NCI-H2171 treated with DMSO at 0.1 percent for 48 hours (cell line): ENCODE data around the gene FERMT3.
A peak's percentile ranks its signal among the peaks of the same experiment; 100 is the strongest.

Experiments
- DNase-seq: peaks from one replicate; lab custom pipeline; 2025; lab: John Stamatoyannopoulos, UW

Gene FERMT3

DNA sequence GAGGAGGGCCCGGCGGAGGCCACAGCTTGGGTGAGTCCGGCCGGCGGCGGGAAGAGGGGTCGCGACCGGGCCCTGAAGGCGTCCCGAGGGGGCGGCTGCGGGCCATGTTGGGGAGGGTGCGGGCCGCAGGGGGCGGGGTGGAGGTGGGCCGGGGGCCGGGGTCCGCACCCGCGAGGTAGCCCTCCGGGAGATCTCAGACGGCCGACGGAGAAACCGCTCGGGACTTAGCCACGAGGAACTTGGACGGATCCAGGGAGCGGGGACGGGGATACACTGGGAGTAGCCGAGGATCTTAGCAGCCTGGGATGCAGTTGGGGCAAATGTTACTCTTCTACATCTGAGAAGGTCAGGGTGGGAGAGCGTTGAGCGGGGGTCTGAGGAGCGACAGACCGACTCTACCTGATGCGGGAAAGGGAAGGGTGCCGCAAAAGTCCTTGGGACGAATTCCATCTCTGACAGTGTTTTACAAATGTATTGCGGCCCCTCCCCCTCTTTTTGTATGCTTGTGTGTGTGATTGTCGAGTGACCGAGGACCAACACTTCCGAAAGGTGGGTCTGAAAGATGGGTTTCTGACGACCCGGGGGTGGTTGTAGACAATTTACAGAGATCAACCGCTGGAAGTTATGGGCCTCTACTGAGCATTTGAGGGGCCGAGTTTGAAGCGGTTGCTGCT, 19.9 kb upstream of the FERMT3 start:
- DNase-seq, result no peak

DNA sequence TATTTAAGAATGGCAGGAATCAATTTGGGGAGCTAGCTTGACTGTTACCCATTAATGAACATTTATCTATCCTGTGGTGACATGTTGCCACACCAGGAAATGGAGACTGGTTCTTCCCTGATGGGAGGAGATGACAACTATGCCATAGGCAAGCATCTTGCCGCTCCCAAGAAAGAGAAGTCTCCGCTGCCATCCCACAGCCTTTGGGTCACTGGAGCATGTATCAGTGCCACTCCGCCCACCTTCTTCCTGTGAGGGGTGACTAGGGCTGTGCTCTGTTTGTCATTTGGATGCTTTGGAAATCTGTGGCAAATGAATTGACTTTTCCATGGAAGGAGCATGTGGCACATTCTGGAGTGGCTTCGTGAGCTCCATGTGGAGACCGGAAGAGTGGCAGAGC, 14.1 kb upstream of the FERMT3 start:
- no peak for DNase-seq

DNA sequence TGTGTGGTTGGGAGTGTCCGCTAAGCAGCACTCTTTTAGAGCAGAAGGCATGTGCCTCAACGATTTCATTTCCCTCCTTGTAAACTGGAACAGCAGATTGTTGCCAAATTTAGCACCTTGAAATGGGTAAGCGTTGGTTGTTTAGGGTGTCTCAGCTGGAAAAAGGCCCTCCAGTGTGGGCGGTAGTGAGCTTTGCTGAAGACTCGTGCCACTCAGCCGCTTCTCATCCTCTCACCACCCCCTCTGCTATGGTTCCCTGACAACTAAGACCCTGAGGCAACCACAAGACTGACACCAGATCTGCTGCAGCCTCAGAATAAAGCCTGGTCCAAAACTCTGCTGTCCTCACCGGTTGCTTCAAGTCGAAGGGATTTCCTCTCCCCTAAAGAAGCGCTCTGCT, 9.9 kb upstream of the FERMT3 start:
- DNase-seq, result no peak

DNA sequence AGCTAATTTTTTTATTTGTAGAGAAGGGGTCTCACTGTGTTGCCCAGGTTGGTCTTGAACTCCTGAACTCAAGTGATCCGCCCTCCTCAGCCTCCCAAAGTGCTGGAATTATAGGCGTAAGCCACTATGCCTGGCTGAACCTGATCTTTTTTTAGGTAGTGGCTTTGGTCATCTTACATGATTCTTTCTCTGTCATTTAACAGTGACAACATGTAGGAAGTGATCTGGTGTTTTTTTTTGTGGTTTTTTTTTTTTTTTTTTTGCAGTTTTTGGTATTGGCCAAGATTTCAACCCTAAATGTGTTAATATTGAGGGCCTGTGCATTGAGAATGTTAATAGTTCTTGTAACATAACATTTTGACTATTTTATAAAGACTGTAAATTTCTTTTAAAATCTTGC, 8.0 kb upstream of the FERMT3 start:
- DNase-seq, result no peak

DNA sequence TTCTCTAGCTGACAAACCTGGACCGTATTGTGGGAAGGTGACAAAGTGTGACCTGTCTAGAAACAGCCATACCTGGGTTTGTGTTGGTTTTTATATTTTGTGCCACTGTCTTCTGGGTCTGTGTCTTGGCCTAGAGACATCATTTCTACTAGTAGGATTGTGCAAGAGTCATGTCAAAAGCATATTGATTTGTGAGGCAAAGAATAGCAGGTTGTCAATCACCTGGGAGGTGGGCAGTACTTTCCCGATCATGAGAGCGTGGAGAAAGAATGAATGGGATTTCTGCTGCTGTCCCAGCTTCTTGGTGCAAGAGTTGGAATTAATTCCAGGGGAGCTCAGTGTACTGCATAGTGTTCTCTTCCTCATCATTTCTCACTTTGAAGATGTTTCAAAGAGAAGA, 5.0 kb upstream of the FERMT3 start:
- no peak for DNase-seq

DNA sequence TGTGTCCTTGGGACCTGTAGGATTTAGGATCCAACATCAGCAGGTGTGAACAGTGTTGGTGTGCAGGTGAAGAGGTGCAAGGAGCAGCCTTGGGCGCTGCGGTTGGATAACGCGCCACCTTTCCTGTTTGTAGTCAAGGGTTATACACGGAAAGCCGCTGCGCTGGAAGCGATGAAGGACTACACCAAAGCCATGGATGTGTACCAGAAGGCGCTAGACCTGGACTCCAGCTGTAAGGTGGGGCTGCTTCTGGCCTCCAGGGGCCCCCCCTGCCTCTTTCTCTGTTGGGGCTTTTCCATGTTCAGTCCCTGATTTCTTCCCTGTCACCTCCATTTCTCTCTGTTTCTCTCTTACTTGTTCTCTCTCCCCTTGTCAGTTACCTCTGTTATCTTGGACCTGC, 3.5 kb upstream of the FERMT3 start:
- no peak for DNase-seq

DNA sequence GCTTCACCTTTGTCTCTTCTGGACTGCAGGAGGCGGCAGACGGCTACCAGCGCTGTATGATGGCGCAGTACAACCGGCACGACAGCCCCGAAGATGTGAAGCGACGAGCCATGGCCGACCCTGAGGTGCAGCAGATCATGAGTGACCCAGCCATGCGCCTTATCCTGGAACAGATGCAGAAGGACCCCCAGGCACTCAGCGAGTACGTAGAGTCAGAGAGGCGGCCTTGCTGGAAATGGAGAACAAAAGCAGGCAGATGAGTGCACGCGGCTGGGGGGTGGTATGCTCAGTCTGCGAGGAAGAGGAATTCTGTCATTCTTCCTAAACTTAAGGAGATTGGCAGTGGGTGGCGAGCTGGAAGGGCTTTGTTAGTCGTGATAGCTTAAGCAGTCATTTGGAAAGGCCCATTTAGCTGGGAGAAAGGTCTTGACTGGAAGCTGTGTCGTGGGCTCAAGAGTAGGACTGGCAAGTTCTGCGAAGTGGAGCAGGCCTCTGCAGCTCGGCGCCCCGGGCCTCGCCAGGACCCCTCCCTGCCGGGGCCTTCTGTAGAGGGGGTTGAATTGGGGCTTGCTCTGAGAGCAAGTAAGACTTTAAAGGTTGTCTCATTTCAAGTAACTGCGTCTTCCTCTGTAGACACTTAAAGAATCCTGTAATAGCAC, 3.0 kb upstream of the FERMT3 start:
- no peak for DNase-seq

DNA sequence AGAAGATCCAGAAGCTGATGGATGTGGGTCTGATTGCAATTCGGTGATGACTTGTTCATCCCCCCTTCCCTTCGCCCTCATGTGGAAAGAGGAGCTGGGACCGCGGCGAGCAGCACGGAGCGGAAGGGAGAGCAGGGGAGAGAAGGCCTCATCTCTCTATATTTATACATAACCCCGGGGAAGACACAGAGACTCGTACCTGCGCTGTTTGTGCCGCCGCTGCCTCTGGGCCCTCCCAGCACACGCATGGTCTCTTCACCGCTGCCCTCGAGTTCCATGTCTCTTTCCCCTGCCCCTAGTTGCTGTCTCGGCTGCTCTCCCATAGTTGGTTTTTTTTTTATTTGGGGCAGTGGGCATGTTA, 2.5 kb upstream of the FERMT3 start:
- no peak for DNase-seq

DNA sequence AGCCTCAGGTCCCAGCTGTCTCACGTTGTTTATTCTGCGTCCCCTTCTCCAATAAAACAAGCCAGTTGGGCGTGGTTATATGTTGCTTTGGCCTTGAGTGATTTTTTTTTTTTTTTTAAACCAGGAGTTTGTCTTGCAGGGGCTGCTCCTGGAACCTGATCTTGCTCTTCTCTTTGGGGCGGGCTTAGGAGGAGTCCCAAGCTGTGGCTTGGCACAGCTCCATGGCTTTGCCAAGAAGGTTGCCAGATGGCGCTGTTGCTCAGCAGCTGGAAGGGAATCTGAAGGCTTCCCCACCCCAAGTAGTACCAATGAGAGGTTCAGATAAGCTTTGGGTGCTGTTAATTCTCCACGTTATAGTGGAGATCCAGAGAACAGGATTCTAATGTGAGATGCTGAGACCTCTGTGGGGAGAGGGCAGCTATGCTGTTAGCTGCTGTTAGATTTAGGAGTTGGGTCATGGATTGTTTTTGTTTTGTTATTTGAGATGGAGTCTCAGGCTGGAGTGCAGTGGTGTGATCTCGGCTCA, 2.0 kb upstream of the FERMT3 start:
- peak; percentile 99 for DNase-seq

DNA sequence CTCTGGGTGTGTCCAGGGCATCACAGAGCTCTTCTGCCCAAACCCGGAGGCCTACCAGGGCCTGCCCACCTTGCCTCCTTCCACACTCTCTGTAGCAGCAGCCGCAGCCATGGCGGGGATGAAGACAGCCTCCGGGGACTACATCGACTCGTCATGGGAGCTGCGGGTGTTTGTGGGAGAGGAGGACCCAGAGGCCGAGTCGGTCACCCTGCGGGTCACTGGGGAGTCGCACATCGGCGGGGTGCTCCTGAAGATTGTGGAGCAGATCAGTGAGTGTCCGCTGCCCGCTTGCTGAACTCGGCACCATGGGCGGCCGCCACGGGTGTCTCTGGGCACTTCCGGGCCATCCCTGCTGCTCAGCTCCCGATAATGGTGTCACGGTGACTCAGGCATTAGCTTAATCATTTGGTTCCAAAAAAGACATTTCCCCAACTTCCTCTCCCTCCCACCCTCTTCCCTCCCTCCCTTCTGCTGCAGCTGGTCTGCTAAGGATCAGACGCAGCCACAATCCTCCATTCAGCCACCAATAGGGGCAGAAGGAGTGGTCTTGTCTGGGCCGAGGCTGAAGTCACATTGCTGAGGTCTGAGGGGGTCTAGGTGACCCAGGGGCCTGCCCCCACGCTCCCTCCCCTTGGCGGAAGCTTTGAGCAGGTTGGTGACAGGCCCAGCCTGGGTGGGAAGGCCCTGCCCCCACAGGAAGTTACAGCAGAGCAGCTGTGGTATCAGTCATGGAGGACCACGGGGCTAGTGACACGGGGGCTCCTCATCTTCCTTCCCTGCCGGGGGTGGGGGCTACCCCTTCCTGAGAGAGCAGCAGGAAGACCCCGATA, 950 bp downstream of the FERMT3 start:
- no peak for DNase-seq

DNA sequence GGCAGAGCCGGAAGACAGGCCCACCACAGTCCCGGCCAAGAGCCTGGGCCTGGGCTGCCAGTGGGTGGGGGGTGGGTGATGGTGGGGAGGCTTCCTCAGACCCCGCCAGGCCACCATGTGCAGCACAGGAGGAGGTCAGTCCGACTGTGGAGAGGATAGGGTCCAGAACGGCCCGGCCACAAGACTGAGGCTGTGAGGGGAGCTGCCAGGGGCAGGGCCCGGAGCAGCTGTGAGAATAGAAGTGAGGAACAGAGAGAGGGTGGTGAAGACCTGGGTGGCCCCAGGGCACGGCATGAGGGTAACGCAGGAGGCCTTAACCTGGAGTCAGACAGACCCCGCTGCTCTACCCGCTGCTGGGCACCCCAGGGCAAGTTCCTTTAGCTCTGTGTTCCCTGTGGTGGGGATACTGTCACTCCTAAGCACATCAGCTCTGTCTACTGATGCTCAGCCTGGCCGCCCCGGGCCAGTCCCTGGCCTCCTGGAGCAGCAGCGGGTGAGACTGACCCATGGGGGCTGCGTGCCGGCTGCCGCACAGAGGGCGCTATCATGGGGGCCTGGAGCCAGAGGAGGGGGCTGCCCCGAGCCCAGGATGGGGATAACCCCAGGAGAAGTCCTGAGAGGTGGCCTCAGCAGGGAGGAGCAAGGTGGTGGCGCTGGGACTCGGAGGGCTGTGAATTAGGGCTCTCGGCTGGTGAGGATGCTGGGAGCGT, 1.7 kb downstream of the FERMT3 start:
- DNase-seq, result no peak

DNA sequence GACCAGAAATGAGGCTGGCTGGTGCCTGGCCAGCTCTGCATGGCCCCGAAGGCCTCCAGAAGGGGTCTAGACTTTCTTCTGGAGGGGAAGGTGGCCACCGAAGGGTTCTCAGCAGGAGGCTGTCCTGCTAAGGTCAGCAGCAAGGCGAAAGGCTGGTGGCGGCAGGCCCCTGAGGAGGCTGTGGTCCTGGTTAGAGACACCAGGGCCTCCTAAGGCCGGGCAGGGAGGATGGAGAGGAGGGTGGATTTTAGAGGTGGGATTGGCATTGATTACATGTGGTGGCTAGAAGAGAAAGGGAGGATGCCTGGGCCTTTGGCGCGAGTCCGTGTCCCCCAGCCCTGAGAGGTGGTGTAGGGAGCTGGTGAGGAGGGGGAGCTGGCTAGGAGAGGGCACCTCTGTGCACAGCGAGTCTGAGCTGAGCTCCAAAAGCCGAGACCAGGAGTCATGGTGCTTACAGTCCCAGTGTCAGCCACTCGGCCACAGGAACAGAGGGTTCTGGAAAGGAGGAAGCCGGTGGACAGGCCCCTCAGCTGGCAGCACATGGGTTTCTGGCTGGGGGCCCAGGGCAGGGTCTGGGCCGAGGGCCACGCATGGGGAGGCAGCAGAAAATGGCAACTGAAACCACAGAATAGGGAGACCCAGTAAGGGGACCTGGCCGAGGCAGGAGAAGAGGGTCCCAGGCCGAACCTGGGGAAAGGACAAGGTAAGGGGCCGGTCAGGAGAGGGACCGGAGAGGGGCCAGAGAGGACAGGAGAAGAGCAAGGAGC, 2.5 kb downstream of the FERMT3 start:
- DNase-seq, result no peak

DNA sequence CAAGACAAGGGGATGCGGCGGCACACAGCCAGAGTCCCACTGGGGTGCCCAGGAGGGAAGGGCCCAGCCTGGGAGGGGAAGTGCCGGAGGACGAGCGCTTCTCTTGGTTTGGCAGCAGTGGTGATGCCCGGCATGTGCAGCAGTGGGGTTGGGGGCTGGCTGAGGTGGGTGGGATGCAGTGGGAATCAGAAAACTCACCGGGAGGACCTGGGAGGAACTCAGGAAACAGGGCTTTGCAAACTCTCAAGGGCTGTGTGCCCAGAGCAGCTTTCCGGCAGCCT, 3.0 kb downstream of the FERMT3 start:
- no peak for DNase-seq

DNA sequence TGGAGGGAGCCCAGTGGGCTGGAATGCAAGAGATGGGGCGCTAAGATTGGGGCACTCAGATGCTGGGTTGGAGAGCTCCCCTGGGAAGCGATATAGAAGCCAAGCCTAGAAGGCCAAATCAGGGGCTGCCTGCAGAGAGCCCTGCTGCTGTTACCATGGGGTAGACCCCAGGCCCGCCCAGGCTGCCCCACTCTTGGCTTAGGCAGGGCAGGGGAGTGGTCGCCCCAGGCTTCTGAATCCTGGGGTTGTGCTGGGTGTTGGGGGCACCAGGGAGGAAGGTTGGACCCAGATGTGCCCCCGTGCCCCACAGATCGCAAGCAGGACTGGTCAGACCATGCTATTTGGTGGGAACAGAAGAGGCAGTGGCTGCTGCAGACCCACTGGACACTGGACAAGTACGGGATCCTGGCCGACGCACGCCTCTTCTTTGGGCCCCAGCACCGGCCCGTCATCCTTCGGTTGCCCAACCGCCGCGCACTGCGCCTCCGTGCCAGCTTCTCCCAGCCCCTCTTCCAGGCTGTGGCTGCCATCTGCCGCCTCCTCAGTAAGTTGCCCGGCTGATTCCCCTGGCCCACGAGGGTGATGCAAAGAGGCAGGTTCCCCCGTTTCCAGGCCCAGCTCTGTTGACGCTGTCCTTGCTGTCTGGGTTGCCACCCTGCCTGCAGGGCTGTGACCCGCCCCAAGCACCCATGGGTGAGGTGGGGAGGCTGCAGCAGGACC, 3.9 kb downstream of the FERMT3 start:
- DNase-seq, result peak; percentile 15

DNA sequence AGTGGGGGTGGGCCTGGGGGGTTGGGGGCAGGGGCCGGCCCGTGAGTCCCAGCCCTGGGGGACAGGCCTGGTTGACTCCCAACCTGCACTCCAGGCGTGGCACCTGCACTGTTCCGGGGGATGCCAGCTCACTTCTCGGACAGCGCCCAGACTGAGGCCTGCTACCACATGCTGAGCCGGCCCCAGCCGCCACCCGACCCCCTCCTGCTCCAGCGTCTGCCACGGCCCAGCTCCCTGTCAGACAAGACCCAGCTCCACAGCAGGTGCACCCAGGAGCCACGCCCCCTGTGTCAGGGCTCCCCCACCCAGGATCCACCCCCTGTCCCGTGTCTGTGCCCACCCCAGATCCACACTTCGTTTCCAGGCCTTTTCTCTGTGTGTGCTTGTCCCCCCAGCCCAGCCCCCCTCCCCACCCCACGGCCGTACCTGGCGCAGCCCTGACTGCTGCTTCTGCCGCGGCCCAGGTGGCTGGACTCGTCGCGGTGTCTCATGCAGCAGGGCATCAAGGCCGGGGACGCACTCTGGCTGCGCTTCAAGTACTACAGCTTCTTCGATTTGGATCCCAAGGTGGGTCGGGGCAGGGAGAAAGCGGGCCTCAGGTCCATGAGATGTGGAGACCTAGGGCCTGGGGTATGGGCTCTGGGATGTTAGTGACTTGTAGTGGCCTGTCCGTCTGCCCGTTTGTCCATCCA, 4.8 kb downstream of the FERMT3 start:
- no peak for DNase-seq

DNA sequence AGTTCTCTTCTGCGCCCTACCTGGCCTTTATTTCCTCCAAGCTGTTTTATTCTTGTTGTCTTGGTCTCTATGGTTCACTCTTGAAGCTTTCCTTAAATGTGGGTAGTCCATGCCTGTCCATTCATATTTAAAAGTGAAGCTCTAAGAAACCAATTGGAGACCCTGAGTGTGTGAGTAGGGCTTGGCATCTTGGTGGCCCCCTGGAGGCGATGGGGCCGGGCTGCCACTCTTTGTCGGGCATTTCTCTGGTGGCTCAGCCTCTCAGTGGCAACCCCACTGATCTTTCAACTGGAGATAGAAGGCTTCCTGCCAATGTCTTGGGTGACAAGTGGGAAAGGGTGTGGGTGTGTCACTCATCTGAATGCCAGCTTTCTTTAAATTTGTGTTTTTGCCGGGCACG, 10.4 kb downstream of the FERMT3 start:
- DNase-seq, result no peak

DNA sequence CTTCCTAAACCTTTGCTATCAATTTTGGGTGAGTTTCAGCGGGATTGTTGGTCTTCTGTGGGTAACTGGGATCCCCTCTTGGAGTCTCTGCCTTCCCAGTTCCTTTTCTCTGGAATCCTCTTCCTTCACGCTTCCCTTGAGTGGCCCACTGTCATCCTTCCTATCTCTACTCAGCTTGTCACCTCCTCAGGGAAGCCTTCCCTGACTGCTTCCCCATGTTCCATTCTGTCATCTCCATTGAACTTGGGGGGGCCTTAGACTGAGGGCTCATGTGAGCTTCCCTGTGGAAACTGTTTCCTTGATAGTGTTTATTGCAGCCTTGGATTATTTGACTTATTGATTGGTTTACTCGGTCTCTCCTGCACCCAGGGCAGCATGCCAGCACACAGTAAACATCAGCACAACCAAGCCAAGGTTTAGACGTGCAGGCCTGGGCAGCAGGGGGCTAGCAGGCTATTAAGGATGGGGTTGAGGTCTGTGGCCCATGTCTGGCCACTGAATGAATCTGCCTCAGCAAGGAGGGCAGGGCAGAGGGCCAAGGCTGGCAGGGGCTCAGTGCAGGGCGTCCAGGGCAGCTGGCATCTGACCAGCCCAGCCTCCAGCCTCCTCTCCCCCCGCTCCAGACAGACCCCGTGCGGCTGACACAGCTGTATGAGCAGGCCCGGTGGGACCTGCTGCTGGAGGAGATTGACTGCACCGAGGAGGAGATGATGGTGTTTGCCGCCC, 12.3 kb downstream of the FERMT3 start:
- DNase-seq, result no peak

DNA sequence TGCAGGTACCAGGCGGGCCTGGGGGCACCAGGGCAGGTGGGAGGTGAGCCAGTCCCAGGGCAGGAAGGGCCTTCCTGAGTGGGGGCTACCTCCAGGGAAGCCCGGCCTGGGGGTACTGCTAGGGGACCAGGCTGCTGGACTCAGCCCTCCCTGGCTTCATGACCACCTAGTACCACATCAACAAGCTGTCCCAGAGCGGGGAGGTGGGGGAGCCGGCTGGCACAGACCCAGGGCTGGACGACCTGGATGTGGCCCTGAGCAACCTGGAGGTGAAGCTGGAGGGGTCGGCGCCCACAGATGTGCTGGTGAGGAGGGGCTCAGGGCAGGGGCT, 12.8 kb downstream of the FERMT3 start:
- DNase-seq, result no peak

DNA sequence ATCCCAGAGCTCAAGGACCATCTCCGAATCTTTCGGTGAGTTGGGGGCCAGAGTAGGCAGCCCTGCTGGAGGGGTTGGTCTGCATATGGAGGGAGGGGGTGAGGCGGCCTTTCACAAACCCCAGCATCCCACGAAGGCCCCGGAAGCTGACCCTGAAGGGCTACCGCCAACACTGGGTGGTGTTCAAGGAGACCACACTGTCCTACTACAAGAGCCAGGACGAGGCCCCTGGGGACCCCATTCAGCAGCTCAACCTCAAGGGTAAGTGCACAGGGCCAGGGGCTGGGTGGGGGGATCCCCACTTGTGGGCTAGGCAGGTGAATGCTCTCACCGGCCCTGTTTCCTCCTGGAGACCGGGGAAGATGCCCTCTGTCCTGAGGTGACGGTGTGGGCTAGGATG, 13.2 kb downstream of the FERMT3 start:
- no peak for DNase-seq

DNA sequence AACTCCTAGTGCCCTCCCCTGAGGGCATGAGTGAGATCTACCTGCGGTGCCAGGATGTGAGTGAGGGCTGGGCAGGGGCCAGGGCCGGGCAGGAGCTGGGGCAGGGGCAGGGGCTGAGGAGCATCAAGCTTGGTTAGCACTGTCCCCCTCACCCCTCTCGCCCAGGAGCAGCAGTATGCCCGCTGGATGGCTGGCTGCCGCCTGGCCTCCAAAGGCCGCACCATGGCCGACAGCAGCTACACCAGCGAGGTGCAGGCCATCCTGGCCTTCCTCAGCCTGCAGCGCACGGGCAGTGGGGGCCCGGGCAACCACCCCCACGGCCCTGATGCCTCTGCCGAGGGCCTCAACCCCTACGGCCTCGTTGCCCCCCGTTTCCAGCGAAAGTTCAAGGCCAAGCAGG, 13.8 kb downstream of the FERMT3 start:
- DNase-seq, result no peak
